ENCODE data around the gene RPP25.

RPP25 gene

DNA sequence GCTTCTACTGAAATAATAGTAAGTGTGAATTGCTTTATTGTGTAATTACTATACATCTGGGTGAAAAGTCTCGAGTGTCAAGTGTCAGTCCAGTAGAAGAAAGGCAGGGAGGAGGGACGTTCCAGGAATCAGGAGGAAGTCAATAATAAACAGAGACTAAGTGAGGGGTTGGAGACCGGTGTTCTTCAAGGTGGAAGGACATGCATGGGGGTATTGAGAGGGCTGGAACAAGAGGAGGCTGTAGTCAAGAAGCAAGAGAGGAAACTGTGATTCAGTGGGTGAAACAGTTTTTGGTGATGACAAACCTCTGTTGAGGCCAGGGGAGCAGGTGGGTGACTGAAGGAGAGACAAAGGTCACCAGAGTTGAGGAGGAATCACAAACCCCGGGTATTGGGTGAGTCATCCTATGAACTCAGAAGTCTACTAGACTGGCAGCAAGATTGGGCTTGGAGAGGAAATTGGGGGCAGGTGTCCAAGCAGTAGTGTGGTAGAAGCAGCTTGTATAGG is 27.2 kb upstream of the RPP25 start (continued):
- TF ChIP-seq, protein P1, sequence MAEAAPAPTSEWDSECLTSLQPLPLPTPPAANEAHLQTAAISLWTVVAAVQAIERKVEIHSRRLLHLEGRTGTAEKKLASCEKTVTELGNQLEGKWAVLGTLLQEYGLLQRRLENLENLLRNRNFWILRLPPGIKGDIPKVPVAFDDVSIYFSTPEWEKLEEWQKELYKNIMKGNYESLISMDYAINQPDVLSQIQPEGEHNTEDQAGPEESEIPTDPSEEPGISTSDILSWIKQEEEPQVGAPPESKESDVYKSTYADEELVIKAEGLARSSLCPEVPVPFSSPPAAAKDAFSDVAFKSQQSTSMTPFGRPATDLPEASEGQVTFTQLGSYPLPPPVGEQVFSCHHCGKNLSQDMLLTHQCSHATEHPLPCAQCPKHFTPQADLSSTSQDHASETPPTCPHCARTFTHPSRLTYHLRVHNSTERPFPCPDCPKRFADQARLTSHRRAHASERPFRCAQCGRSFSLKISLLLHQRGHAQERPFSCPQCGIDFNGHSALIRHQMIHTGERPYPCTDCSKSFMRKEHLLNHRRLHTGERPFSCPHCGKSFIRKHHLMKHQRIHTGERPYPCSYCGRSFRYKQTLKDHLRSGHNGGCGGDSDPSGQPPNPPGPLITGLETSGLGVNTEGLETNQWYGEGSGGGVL (tag by site-specific recombination; IDR thresholded peaks at IDR 0.05): peak; percentile 76
- TF ChIP-seq ZNF600 (tag by site-specific recombination; IDR thresholded peaks at IDR 0.05) (0 out of 2 replicates have a peak, but pooled peaks have one; percentile 33), IKZF3 (tag by site-specific recombination; IDR thresholded peaks at IDR 0.05) (no peak), ZNF335 (tag by site-specific recombination; conservative IDR thresholded peaks at IDR 0.05) (peak; percentile 36; the same call in 1 of the 2 replicates)
- TF ChIP-seq, protein P2, sequence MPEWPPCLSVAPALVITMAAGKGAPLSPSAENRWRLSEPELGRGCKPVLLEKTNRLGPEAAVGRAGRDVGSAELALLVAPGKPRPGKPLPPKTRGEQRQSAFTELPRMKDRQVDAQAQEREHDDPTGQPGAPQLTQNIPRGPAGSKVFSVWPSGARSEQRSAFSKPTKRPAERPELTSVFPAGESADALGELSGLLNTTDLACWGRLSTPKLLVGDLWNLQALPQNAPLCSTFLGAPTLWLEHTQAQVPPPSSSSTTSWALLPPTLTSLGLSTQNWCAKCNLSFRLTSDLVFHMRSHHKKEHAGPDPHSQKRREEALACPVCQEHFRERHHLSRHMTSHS (tag by site-specific recombination; IDR thresholded peaks at IDR 0.05): no peak

- no peak overlapping the region for H3K27ac ChIP-seq (ENCODE audit: extremely low read depth, low read depth, low read length)
- no peak overlapping the region for H3K4me3 ChIP-seq (ENCODE audit: low read depth, low read length)
- ChIA-PET POLR2A (interaction anchor here (0.6 kb wide), 1 partner anchor 163 kb away, joined by 4 read pairs; no protein-coding TSS in a partner anchor), CTCF (interaction anchor here (1.0 to 1.2 kb wide), 2 partner anchors 81 to 211 kb away, joined by 4 read pairs; no protein-coding TSS in a partner anchor)
- H3K9me3 ChIP-seq (ENCODE audit: control insufficient read depth, insufficient read depth, low read depth, low read length): no peaks in the 10 kb centered on the region
- TF ChIP-seq ZNF610 (tag by site-specific recombination; IDR thresholded peaks at IDR 0.05; ENCODE audit: borderline replicate concordance): no peak
- TF ChIP-seq, protein P3, sequence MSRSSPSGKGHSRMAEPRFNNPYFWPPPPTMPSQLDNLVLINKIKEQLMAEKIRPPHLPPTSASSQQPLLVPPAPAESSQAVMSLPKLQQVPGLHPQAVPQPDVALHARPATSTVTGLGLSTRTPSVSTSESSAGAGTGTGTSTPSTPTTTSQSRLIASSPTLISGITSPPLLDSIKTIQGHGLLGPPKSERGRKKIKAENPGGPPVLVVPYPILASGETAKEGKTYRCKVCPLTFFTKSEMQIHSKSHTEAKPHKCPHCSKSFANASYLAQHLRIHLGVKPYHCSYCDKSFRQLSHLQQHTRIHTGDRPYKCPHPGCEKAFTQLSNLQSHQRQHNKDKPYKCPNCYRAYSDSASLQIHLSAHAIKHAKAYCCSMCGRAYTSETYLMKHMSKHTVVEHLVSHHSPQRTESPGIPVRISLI (tag by site-specific recombination; IDR thresholded peaks at IDR 0.05): 0 out of 2 replicates have a peak, but pooled peaks have one; percentile 34
- H3K4me1 ChIP-seq (ENCODE audit: control insufficient read depth, insufficient read depth, low read length): no peaks in the 10 kb centered on the region
- no peaks in the 10 kb centered on the region for H3K36me3 ChIP-seq (ENCODE audit: control insufficient read depth in 2 of 2, insufficient read depth in 1 of 2, low read length in 2 of 2)
Measured at GRCh38 chr15:74982183-74982582, 25.6 kb upstream of the RPP25 start.

- POLR2A ChIA-PET: interaction anchor here (1.0 kb wide), 1 partner anchor 17 kb away, joined by 4 read pairs; the partner anchor contains the start of gene SCAMP5
- CTCF ChIA-PET: interaction anchor here (0.6 to 1.9 kb wide), 4 partner anchors 9 to 330 kb away, joined by 3 to 8 read pairs (median 3); partner anchors contain the start of gene RPP25
- Histone ChIP-seq H3K9me3 (ENCODE audit: control insufficient read depth, insufficient read depth, low read depth, low read length) (no peaks in the 10 kb centered on the region), H3K36me3 (ENCODE audit: control insufficient read depth in 2 of 2, insufficient read depth in 1 of 2, low read length in 2 of 2) (no peaks in the 10 kb centered on the region), H3K4me3 (ENCODE audit: low read depth, low read length) (no peak overlapping the region), H3K4me1 (ENCODE audit: control insufficient read depth, insufficient read depth, low read length) (no peaks in the 10 kb centered on the region), H3K27ac (ENCODE audit: extremely low read depth, low read depth, low read length) (no peak overlapping the region)
- no peak for TF ChIP-seq SCRT1 (tag by site-specific recombination; IDR thresholded peaks at IDR 0.05; ENCODE audit: borderline replicate concordance)
- TF ChIP-seq, protein P4, sequence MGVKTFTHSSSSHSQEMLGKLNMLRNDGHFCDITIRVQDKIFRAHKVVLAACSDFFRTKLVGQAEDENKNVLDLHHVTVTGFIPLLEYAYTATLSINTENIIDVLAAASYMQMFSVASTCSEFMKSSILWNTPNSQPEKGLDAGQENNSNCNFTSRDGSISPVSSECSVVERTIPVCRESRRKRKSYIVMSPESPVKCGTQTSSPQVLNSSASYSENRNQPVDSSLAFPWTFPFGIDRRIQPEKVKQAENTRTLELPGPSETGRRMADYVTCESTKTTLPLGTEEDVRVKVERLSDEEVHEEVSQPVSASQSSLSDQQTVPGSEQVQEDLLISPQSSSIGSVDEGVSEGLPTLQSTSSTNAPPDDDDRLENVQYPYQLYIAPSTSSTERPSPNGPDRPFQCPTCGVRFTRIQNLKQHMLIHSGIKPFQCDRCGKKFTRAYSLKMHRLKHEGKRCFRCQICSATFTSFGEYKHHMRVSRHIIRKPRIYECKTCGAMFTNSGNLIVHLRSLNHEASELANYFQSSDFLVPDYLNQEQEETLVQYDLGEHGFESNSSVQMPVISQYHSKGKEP (tag by site-specific recombination; IDR thresholded peaks at IDR 0.05): no peak
- 0 out of 2 replicates have a peak, but pooled peaks have one; percentile 14 for TF ChIP-seq ZIC2 (tag by site-specific recombination; IDR thresholded peaks at IDR 0.05)
- TF ChIP-seq, protein P1 (tag by site-specific recombination; IDR thresholded peaks at IDR 0.05): 0 out of 2 replicates have a peak, but pooled peaks have one; percentile 13
- TF ChIP-seq YY2 (tag by site-specific recombination; IDR thresholded peaks at IDR 0.05): no peak
- TF ChIP-seq ZNF707 (tag by site-specific recombination; IDR thresholded peaks at IDR 0.05): no peak
- TF ChIP-seq, protein P5, sequence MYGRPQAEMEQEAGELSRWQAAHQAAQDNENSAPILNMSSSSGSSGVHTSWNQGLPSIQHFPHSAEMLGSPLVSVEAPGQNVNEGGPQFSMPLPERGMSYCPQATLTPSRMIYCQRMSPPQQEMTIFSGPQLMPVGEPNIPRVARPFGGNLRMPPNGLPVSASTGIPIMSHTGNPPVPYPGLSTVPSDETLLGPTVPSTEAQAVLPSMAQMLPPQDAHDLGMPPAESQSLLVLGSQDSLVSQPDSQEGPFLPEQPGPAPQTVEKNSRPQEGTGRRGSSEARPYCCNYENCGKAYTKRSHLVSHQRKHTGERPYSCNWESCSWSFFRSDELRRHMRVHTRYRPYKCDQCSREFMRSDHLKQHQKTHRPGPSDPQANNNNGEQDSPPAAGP (tag by site-specific recombination; IDR thresholded peaks at IDR 0.05): 0 out of 2 replicates have a peak, but pooled peaks have one; percentile 15
- TF ChIP-seq ZNF10 (tag by site-specific recombination; IDR thresholded peaks at IDR 0.05): 0 out of 2 replicates have a peak, but pooled peaks have one; percentile 40
- TF ChIP-seq ZNF114 (tag by site-specific recombination; IDR thresholded peaks at IDR 0.05): no peak
- no peak for TF ChIP-seq ZNF600 (tag by site-specific recombination; IDR thresholded peaks at IDR 0.05)
- TF ChIP-seq ZNF660 (tag by site-specific recombination; IDR thresholded peaks at IDR 0.05): 0 out of 2 replicates have a peak, but pooled peaks have one; percentile 29
Measured at GRCh38 chr15:74978503-74978902, 21.9 kb upstream of the RPP25 start.

Data from HEK293 (cell line).